KOPT-K1 (cell line): Measurements from ENCODE around the gene TTC24.
"Not testable (repeated sequence)": the region's sequence is repeated elsewhere in the genome, so short reads cannot be mapped to it uniquely, and the experiment has no call there.

Source experiments
- H3K27ac ChIP-seq: fragments of 200-600 bp; sonication (generic); 2 replicates; pipeline ENCODE4 v1.5.1; 2016; ENCODE audit warnings: antibody characterized with exemption, mild to moderate bottlenecking, low read depth, low read length; ENCODE audit not compliant: poor library complexity, severe bottlenecking
- H3K36me3 ChIP-seq: fragments of 200-600 bp; sonication (generic); 2 replicates; pipeline ENCODE4 v1.5.1; 2017; ENCODE audit warnings: antibody characterized with exemption, mild to moderate bottlenecking, low read length, moderate library complexity; ENCODE audit not compliant: insufficient read depth
- H3K9me3 ChIP-seq: fragments of 200-600 bp; sonication (generic); 2 replicates; pipeline ENCODE4 v1.5.1; 2017; ENCODE audit warnings: antibody characterized with exemption, low read length, mild to moderate bottlenecking; ENCODE audit not compliant: insufficient read depth, poor library complexity, severe bottlenecking

The TTC24 gene

GRCh38 chr1:156549831-156550230 is 29.7 kb upstream of the TTC24 start:
- H3K36me3 ChIP-seq = peaks cover 60% of the 10 kb centered on the region

DNA sequence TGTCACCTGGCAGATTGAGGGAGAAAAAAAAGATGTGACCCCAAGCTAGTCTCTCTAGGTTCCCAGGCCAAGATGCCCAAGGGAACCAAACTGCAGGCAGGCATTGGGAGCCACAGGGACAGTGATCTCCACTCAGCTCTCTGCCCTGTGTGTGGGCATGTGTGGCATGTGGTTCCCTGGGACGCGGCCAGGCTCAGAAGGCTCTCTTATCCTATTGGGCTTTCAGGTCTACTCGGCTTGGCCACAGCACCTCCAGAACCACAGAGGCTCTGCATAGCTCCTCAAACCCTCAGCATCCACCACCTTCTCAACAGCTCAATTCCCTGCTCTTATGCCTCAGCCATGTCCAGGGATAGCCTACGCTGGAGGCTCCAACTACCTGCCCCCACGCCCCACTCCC is 29.2 kb upstream of the TTC24 start:
- Histone ChIP-seq H3K9me3 (no peaks in the 10 kb centered on the region), H3K36me3 (peaks cover 60% of the 10 kb centered on the region), H3K27ac (no peak overlapping the region)

More at GRCh38 chr1:156549831-156550230, 29.7 kb upstream of the TTC24 start:
- H3K27ac ChIP-seq = no peak overlapping the region
- H3K9me3 ChIP-seq = no peaks in the 10 kb centered on the region

DNA sequence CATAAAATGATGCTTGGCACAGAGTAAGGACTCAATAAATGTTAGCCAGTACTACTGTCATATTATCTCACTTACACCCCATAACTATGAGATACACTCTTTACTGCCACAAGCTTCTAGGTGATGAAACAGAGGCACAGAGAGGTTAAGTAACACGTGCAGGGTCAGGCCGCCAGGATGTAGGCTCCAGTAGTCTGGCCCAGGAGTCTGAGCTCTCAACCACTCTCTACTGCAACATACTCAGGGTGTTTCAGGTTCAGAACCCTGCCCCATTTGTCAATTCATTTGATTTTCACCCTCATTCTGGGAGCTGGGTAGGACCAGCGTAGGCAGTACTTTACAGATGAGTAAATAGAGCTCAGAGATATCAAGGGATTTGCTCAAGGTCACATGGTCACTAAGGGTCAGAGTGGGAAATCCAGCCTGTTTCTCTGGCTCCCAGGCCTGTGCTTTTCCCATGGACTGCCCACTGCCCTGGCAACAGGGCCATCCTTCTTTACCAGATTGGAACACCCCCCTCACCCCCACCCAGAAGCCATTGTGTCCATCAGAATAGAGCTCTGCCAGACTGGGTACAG is 28.4 kb upstream of the TTC24 start:
- Histone ChIP-seq H3K36me3 (peaks cover 65% of the 10 kb centered on the region), H3K27ac (no peak overlapping the region), H3K9me3 (no peaks in the 10 kb centered on the region)

- Histone ChIP-seq H3K9me3 (no peaks in the 10 kb centered on the region), H3K36me3 (peaks cover 64% of the 10 kb centered on the region), H3K27ac (no peak overlapping the region)
Observed at GRCh38 chr1:156551869-156552268, 27.7 kb upstream of the TTC24 start.

DNA sequence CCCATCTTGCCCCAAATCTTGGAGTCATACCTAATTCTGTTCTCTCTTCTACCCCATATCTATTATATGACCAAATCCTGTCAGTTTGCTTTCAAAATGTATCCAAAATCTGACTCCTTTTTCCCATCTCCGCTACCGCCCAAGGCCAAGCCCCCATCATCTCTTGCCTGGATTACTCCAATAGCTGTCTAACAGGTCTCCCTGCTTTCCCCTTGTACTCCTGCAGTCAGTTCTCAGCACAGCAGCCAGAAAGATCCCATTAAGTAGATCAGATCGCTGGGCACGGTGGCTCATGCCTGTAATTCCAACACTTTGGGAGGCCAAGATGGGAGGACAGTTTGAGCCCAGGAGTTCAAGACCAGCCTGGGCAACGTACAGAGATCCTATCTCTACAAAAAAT is 27.0 kb upstream of the TTC24 start:
- Histone ChIP-seq H3K27ac (no peak overlapping the region), H3K36me3 (peaks cover 58% of the 10 kb centered on the region), H3K9me3 (no peaks in the 10 kb centered on the region)

GRCh38 chr1:156552937-156553336 is 26.6 kb upstream of the TTC24 start:
- H3K9me3 ChIP-seq, H3K27ac ChIP-seq: not testable (repeated sequence)
- H3K36me3 ChIP-seq = peaks cover 54% of the 10 kb centered on the region

GRCh38 chr1:156553860-156554485 is 25.6 kb upstream of the TTC24 start:
- Histone ChIP-seq H3K9me3 (no peaks in the 10 kb centered on the region), H3K27ac (no peak overlapping the region), H3K36me3 (peaks cover 47% of the 10 kb centered on the region)

DNA sequence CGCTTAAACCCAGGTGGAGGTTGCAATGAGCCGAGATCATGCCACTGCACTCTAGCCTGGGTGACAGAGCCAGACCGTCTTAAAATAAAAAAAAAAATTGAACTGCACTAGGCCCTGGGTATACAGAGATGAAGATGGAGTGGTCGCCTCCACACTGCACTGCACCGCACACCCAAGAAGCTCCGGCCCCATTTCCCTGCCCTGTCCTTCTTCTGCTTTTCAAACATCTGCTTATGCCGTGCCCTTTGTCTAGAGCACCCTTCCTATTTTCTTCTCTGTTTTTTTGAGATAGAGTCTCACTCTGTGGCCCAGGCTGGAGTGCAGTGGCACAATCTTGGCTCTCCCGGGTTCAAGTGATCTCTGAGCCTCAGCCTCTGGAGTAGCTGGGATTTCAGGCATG is 24.6 kb upstream of the TTC24 start:
- H3K9me3 ChIP-seq = no peaks in the 10 kb centered on the region
- peaks cover 49% of the 10 kb centered on the region for H3K36me3 ChIP-seq
- H3K27ac ChIP-seq = no peak overlapping the region

DNA sequence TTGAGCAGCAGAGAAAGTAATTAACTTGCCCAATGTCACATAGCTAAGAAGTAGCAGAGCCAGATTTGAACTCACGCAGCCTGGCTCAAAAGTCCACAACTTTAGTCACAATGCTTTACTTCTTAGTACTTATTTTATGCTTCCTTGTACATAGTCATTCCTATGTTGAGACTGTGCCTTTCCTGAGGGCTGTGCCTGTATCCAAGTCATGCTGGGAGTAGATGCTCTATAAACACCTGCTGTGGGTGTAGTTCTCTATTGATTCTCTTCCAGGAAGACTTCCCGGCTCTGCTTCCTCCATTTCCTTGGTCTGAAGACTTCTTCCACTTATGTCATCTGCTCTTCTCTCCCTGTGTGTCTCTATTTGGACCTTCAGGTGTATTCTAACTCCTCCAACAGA is 23.8 kb upstream of the TTC24 start:
- no peaks in the 10 kb centered on the region for H3K9me3 ChIP-seq
- peaks cover 48% of the 10 kb centered on the region for H3K36me3 ChIP-seq
- H3K27ac ChIP-seq = no peak overlapping the region

DNA sequence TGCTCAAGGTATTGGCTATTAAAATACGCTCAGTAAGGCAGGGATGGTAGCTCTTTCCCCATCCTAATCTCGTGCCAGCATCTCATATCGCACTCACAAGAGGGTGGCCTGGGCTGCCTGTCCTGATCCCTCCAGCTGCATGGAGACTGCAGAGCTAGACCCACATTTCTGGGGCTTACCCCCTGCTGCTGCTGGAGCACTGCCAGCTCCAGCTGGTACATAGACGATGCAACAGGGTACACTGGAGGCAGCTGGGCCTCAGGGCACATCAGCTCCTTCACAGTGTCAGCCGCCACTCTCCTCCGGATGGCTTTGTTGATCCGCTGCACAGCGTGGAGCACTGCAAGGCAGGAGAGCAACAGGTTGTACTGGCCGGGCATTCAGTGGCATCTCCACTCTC is 23.2 kb upstream of the TTC24 start:
- H3K9me3 ChIP-seq = no peaks in the 10 kb centered on the region
- H3K36me3 ChIP-seq = peaks cover 46% of the 10 kb centered on the region
- H3K27ac ChIP-seq = no peak overlapping the region

GRCh38 chr1:156559086-156559796 is 20.3 kb upstream of the TTC24 start:
- no peak overlapping the region for H3K27ac ChIP-seq
- peaks cover 54% of the 10 kb centered on the region for H3K36me3 ChIP-seq
- H3K9me3 ChIP-seq = no peaks in the 10 kb centered on the region

GRCh38 chr1:156559797-156560385 is 19.6 kb upstream of the TTC24 start:
- no peak overlapping the region for H3K27ac ChIP-seq
- no peaks in the 10 kb centered on the region for H3K9me3 ChIP-seq
- peaks cover 60% of the 10 kb centered on the region for H3K36me3 ChIP-seq

- Histone ChIP-seq H3K9me3 (no peaks in the 10 kb centered on the region), H3K27ac (no peak overlapping the region), H3K36me3 (peaks cover 68% of the 10 kb centered on the region)
Observed at GRCh38 chr1:156560585-156561163, 18.8 kb upstream of the TTC24 start.

DNA sequence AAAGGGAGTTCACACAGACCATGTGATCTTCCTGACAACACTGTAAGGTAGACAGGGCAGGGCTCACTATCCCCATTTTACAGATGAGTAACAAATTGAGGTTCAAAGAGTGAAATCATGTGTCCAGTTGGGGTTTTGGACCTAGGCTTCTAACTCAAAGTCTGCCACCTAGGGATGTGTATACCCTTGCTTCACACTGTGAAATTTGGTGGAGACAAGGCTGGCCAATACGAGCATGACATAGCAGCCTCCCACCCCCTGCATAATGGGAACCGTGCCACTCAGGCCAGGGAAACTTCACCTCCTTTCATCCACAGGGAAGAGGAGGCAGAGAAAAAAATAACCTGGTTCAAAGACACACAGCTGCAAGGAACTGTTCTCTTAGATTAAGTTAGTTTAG is 14.0 kb upstream of the TTC24 start:
- peaks cover 55% of the 10 kb centered on the region for H3K36me3 ChIP-seq
- H3K9me3 ChIP-seq = no peaks in the 10 kb centered on the region
- no peak overlapping the region for H3K27ac ChIP-seq

DNA sequence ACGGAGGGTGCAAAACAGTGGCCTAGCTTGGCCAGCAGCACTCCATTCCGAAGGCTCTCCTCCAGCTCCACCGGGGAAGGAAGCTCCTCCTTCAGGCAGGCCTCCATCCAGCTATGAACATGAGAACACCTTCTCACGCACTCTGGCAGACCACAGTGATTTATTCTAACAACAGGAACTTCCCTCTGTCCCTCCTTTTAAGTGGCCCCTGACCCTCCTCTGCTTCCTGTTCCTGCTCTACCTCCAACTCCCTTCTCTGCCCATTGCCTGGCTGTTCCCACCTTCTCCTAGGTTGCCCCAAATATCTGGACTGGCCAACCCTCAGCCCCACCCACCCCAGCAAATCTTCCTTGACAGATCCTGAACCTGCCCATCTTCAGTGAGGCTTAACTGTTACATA is 13.1 kb upstream of the TTC24 start:
- Histone ChIP-seq H3K9me3 (no peaks in the 10 kb centered on the region), H3K27ac (no peak overlapping the region), H3K36me3 (peaks cover 48% of the 10 kb centered on the region)
